Measurements from ENCODE around the gene HSBP1L1. TPM values are rescaled to one million over a fixed set of nuclear protein-coding genes. Genes with fewer than 3 reads are reported as not detected.

HSBP1L1 gene
- total and polyA plus RNA-seq, 9 donors: 7.6 to 26.2 (median 12.3) TPM

GRCh38 chr18:79916546-79917168 is 47.8 kb upstream of the HSBP1L1 start:
- Histone ChIP-seq H3K27me3 (no peaks in the 10 kb centered on the region), H3K4me1 (ENCODE audit: insufficient read depth) (no peaks in the 10 kb centered on the region), H3K4me3 (no peak overlapping the region), H3K27ac (no peak overlapping the region), H3K36me3 (no peaks in the 10 kb centered on the region), H3K9me3 (no peaks in the 10 kb centered on the region)
- WGBS, 3 donors: 97 to 99% (median 97%) methylated on average over 24 of the region's 24 CpGs
- intact Hi-C loops (cut with DNase I): no loop called here
- peak in 1 of 5 donors; percentile 13 for DNase-seq
- TF ChIP-seq POLR2A (IDR thresholded peaks at IDR 0.05): no peak

GRCh38 chr18:79917169-79917852 is 47.1 kb upstream of the HSBP1L1 start:
- no peak overlapping the region for H3K27ac ChIP-seq
- no peaks in the 10 kb centered on the region for H3K27me3 ChIP-seq
- no peak overlapping the region for H3K4me3 ChIP-seq
- H3K36me3 ChIP-seq: no peaks in the 10 kb centered on the region
- H3K4me1 ChIP-seq (ENCODE audit: insufficient read depth): no peaks in the 10 kb centered on the region
- TF ChIP-seq, protein P1, sequence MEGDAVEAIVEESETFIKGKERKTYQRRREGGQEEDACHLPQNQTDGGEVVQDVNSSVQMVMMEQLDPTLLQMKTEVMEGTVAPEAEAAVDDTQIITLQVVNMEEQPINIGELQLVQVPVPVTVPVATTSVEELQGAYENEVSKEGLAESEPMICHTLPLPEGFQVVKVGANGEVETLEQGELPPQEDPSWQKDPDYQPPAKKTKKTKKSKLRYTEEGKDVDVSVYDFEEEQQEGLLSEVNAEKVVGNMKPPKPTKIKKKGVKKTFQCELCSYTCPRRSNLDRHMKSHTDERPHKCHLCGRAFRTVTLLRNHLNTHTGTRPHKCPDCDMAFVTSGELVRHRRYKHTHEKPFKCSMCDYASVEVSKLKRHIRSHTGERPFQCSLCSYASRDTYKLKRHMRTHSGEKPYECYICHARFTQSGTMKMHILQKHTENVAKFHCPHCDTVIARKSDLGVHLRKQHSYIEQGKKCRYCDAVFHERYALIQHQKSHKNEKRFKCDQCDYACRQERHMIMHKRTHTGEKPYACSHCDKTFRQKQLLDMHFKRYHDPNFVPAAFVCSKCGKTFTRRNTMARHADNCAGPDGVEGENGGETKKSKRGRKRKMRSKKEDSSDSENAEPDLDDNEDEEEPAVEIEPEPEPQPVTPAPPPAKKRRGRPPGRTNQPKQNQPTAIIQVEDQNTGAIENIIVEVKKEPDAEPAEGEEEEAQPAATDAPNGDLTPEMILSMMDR (IDR thresholded peaks at IDR 0.05): no peak
- no peak for TF ChIP-seq EP300 (IDR thresholded peaks at IDR 0.05)
- no peak for TF ChIP-seq POLR2A (IDR thresholded peaks at IDR 0.05)
- intact Hi-C loops (cut with DNase I): no loop called here
- no peaks in the 10 kb centered on the region for H3K9me3 ChIP-seq
- 93 to 94% (median 94%) methylated on average over 28 of the region's 28 CpGs for WGBS, 3 donors
- DNase-seq: peak in 2 of 5 donors; percentile 9 to 12

GRCh38 chr18:79917853-79918614 is 46.4 kb upstream of the HSBP1L1 start:
- DNase-seq: peak in 2 of 5 donors; percentile 10 to 24
- 94 to 96% (median 95%) methylated on average over 25 of the region's 25 CpGs for WGBS, 3 donors
- Histone ChIP-seq H3K9me3 (no peaks in the 10 kb centered on the region), H3K27ac (no peak overlapping the region), H3K4me3 (no peak overlapping the region), H3K4me1 (ENCODE audit: insufficient read depth) (no peaks in the 10 kb centered on the region), H3K36me3 (no peaks in the 10 kb centered on the region), H3K27me3 (no peaks in the 10 kb centered on the region)
- intact Hi-C loops (cut with DNase I): no loop called here
- TF ChIP-seq POLR2A (IDR thresholded peaks at IDR 0.05) (no peak), EP300 (IDR thresholded peaks at IDR 0.05) (no peak)
- TF ChIP-seq, protein P1 (IDR thresholded peaks at IDR 0.05): no peak

GRCh38 chr18:79918615-79919011 is 45.8 kb upstream of the HSBP1L1 start:
- intact Hi-C loops (cut with DNase I): no loop called here
- 94 to 99% (median 96%) methylated on average over 20 of the region's 20 CpGs for WGBS, 3 donors
- TF ChIP-seq EP300 (IDR thresholded peaks at IDR 0.05) (no peak), POLR2A (IDR thresholded peaks at IDR 0.05) (no peak)
- TF ChIP-seq, protein P1 (IDR thresholded peaks at IDR 0.05): no peak
- no peaks in the 10 kb centered on the region for H3K9me3 ChIP-seq
- no peaks in the 10 kb centered on the region for H3K36me3 ChIP-seq
- DNase-seq: peak in 3 of 5 donors; percentile 13 to 25 (median 13)
- no peaks in the 10 kb centered on the region for H3K4me1 ChIP-seq (ENCODE audit: insufficient read depth)
- no peaks in the 10 kb centered on the region for H3K27me3 ChIP-seq
- H3K27ac ChIP-seq: no peak overlapping the region
- no peak overlapping the region for H3K4me3 ChIP-seq
